Osteoblast (primary cell): ENCODE data around the gene LRRN2. TPM values are rescaled to one million over a fixed set of nuclear protein-coding genes. Genes with fewer than 3 reads are reported as not detected.

Experiments used
- DNase-seq: peaks from one replicate; pipeline ENCODE4 v3.0.0; 2011; ENCODE audit warnings: low spot score, mixed read lengths; ENCODE audit not compliant: insufficient read length; ENCODE audit errors: missing footprints
- H2AFZ ChIP-seq: 2 replicates; pipeline ENCODE4 v1.6.0; 2011; ENCODE audit warnings: mild to moderate bottlenecking, low read length
- H3K27ac ChIP-seq: 2 replicates; pipeline ENCODE4 v1.5.1; 2011; ENCODE audit warnings: mild to moderate bottlenecking, low read depth, low read length, moderate library complexity
- H3K27me3 ChIP-seq: 2 replicates; pipeline ENCODE4 v1.6.0; 2012; ENCODE audit warnings: mild to moderate bottlenecking, control low read depth, inconsistent platforms, low read length, moderate library complexity; ENCODE audit not compliant: insufficient read depth
- H3K36me3 ChIP-seq: 2 replicates; pipeline ENCODE4 v1.5.1; 2011; ENCODE audit warnings: mild to moderate bottlenecking, low read length, control low read depth, moderate library complexity; ENCODE audit not compliant: insufficient read depth
- H3K4me1 ChIP-seq: 2 replicates; pipeline ENCODE4 v1.5.1; 2011; ENCODE audit warnings: mild to moderate bottlenecking, low read length, control low read depth, moderate library complexity; ENCODE audit not compliant: insufficient read depth
- H3K4me2 ChIP-seq: 2 replicates; pipeline ENCODE4 v1.6.0; 2011; ENCODE audit warnings: mild to moderate bottlenecking, low read length; ENCODE audit not compliant: insufficient read depth
- H3K4me3 ChIP-seq: fragments of 200-600 bp; sonication (generic); 3 replicates; pipeline ENCODE4 v1.5.1; 2012; ENCODE audit warnings: mild to moderate bottlenecking, low read length, inconsistent platforms; ENCODE audit not compliant: insufficient read depth
- H3K79me2 ChIP-seq: 2 replicates; pipeline ENCODE4 v1.6.0; 2012; ENCODE audit warnings: mild to moderate bottlenecking, low read length, control low read depth, inconsistent platforms; ENCODE audit not compliant: insufficient read depth
- H3K9me3 ChIP-seq: 2 replicates; pipeline ENCODE4 v1.5.1; 2011; ENCODE audit warnings: low read depth, low read length, control low read depth
- H4K20me1 ChIP-seq: 2 replicates; pipeline ENCODE4 v1.6.0; 2012; ENCODE audit warnings: mild to moderate bottlenecking, low read length, control low read depth; ENCODE audit not compliant: insufficient read depth
- small RNA-seq: library from RNA; depleted of rRNA; stranded (forward); fragments of <200 nt; gene quantifications from one replicate; pipeline ENCODE3, GENCODE V24; 2012
- total RNA-seq: library from RNA; depleted of rRNA; stranded (reverse); fragments of >200 nt; gene quantifications from 2 replicates; pipeline ENCODE4 v1.2.3, GENCODE V29; 2012
- TF ChIP-seq, protein P1 (sequence below): IDR thresholded peaks from 2 replicates; pipeline ENCODE4 v1.5.1; 2011; ENCODE audit warnings: mild to moderate bottlenecking, low read depth, low read length, moderate library complexity; ENCODE audit errors: extremely low read depth

LRRN2 gene
- total RNA-seq, 1 donor = under 0.01 TPM

DNA sequence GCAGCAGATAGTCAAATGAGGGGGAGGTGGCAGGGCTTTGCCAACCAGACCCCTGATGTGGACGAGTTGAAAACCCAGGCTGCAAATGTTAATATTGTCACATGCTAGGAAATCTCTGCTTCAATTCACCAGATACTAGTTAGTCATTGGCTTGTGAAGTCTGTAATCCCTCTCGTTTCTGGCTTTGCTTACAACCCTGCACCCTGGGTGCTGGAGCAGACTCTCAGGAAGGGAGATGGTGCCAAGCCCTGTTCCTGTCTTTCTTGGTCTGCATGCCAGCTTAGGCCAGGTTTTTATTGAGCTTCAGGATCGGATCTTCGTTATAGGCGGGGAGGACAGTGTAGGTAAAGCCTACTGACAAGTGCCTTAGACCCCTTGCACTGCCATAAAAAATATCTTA, 116.1 kb downstream of the LRRN2 start:
- Histone ChIP-seq H3K9me3 (no peaks in the 10 kb centered on the region), H4K20me1 (no peaks in the 10 kb centered on the region), H3K4me3 (no peak overlapping the region), H3K79me2 (no peaks in the 10 kb centered on the region), H3K27ac (no peak overlapping the region), H3K4me1 (peaks cover 7% of the 10 kb centered on the region), H3K27me3 (no peaks in the 10 kb centered on the region), H3K4me2 (no peak overlapping the region), H3K36me3 (no peaks in the 10 kb centered on the region), H2AFZ (no peak overlapping the region)
- TF ChIP-seq, protein P1, sequence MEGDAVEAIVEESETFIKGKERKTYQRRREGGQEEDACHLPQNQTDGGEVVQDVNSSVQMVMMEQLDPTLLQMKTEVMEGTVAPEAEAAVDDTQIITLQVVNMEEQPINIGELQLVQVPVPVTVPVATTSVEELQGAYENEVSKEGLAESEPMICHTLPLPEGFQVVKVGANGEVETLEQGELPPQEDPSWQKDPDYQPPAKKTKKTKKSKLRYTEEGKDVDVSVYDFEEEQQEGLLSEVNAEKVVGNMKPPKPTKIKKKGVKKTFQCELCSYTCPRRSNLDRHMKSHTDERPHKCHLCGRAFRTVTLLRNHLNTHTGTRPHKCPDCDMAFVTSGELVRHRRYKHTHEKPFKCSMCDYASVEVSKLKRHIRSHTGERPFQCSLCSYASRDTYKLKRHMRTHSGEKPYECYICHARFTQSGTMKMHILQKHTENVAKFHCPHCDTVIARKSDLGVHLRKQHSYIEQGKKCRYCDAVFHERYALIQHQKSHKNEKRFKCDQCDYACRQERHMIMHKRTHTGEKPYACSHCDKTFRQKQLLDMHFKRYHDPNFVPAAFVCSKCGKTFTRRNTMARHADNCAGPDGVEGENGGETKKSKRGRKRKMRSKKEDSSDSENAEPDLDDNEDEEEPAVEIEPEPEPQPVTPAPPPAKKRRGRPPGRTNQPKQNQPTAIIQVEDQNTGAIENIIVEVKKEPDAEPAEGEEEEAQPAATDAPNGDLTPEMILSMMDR = no peak
- no peak for DNase-seq

DNA sequence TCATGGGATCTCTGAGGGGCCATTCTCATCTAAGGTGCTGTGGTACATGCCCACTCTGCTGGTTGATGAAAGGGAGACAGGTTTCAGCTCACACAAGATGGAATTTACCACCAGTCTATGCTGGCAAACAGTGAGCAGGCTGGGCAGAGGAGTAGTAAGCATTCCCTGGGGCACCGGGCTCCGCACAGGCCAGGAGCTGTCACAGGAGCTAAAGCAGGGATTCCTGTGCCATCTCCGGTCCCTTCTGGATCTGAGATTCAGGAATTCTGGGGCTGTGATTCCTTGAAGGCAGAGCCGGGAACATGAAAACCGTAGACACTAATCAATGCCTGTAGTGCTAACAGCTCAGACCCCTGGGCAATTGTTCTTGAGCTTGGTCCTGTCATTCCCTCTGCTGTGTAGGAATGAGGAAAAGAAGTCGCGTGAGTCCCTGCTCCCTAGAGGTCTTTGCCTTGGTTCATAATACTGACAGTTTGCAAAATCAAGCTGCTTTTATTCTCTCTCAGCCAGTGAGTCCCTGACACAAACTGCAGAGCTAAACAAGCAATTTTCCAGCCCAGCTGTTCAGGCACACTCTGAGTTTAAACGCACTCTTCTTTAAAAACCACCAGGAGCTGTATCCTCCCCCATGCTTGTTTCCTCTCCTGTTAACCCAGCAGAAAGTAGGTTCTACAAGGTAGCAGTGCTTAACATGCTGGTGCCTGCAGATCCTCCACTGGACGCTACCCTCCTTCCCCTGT, 116.8 kb downstream of the LRRN2 start:
- H3K27me3 ChIP-seq = no peaks in the 10 kb centered on the region
- H3K4me3 ChIP-seq = no peak overlapping the region
- no peak for DNase-seq
- TF ChIP-seq, protein P1 = no peak
- H4K20me1 ChIP-seq = no peaks in the 10 kb centered on the region
- no peaks in the 10 kb centered on the region for H3K9me3 ChIP-seq
- H3K36me3 ChIP-seq = no peaks in the 10 kb centered on the region
- H3K4me1 ChIP-seq = peaks cover 7% of the 10 kb centered on the region
- H3K27ac ChIP-seq = no peak overlapping the region
- no peak overlapping the region for H2AFZ ChIP-seq
- no peaks in the 10 kb centered on the region for H3K79me2 ChIP-seq
- H3K4me2 ChIP-seq = no peak overlapping the region

Small RNAs within 50 kb of the gene (small RNA-seq; reads per million reads assigned to genes)
- gene RF00601 (not detected), gene RNA5SP75 (not detected)

Other genes with a start within 250 kb of the LRRN2 start
- 0.36 and 2.1 TPM in 2 replicates for gene PIK3C2B, start 190.9 kb downstream of the LRRN2 start, total RNA-seq
- 40.2 and 47.7 TPM in 2 replicates for gene MDM4, start 169.3 kb downstream of the LRRN2 start, total RNA-seq
- gene NFASC, start 185.1 kb upstream of the LRRN2 start, total RNA-seq = 28.6 and 36.9 TPM in 2 replicates